Osteoblast (primary cell): ENCODE data around the gene RIMS1. TPM values are rescaled to one million over a fixed set of nuclear protein-coding genes. Genes with fewer than 3 reads are reported as not detected.

ENCODE experiments used
- DNase-seq: peaks from one replicate; pipeline ENCODE4 v3.0.0; 2011; ENCODE audit warnings: low spot score, mixed read lengths; ENCODE audit not compliant: insufficient read length; ENCODE audit errors: missing footprints
- H2AFZ ChIP-seq: 2 replicates; pipeline ENCODE4 v1.6.0; 2011; ENCODE audit warnings: mild to moderate bottlenecking, low read length
- H3K27ac ChIP-seq: 2 replicates; pipeline ENCODE4 v1.5.1; 2011; ENCODE audit warnings: mild to moderate bottlenecking, low read depth, low read length, moderate library complexity
- H3K27me3 ChIP-seq: 2 replicates; pipeline ENCODE4 v1.6.0; 2012; ENCODE audit warnings: mild to moderate bottlenecking, control low read depth, inconsistent platforms, low read length, moderate library complexity; ENCODE audit not compliant: insufficient read depth
- H3K36me3 ChIP-seq: 2 replicates; pipeline ENCODE4 v1.5.1; 2011; ENCODE audit warnings: mild to moderate bottlenecking, low read length, control low read depth, moderate library complexity; ENCODE audit not compliant: insufficient read depth
- H3K4me1 ChIP-seq: 2 replicates; pipeline ENCODE4 v1.5.1; 2011; ENCODE audit warnings: mild to moderate bottlenecking, low read length, control low read depth, moderate library complexity; ENCODE audit not compliant: insufficient read depth
- H3K4me2 ChIP-seq: 2 replicates; pipeline ENCODE4 v1.6.0; 2011; ENCODE audit warnings: mild to moderate bottlenecking, low read length; ENCODE audit not compliant: insufficient read depth
- H3K4me3 ChIP-seq: fragments of 200-600 bp; sonication (generic); 3 replicates; pipeline ENCODE4 v1.5.1; 2012; ENCODE audit warnings: mild to moderate bottlenecking, low read length, inconsistent platforms; ENCODE audit not compliant: insufficient read depth
- H3K79me2 ChIP-seq: 2 replicates; pipeline ENCODE4 v1.6.0; 2012; ENCODE audit warnings: mild to moderate bottlenecking, low read length, control low read depth, inconsistent platforms; ENCODE audit not compliant: insufficient read depth
- H3K9me3 ChIP-seq: 2 replicates; pipeline ENCODE4 v1.5.1; 2011; ENCODE audit warnings: low read depth, low read length, control low read depth
- H4K20me1 ChIP-seq: 2 replicates; pipeline ENCODE4 v1.6.0; 2012; ENCODE audit warnings: mild to moderate bottlenecking, low read length, control low read depth; ENCODE audit not compliant: insufficient read depth
- CTCF ChIP-seq: IDR thresholded peaks from 2 replicates; pipeline ENCODE4 v1.5.1; 2011; ENCODE audit warnings: mild to moderate bottlenecking, low read depth, low read length, moderate library complexity; ENCODE audit errors: extremely low read depth
- total RNA-seq: library from RNA; depleted of rRNA; stranded (reverse); fragments of >200 nt; gene quantifications from 2 replicates; pipeline ENCODE4 v1.2.3, GENCODE V29; 2012

The RIMS1 gene
- total RNA-seq, 1 donor: 13.4 TPM

- H3K4me1 ChIP-seq: no peaks in the 10 kb centered on the region
- no peak overlapping the region for H3K4me3 ChIP-seq
- no peaks in the 10 kb centered on the region for H4K20me1 ChIP-seq
- H3K27me3 ChIP-seq: peaks cover 12% of the 10 kb centered on the region
- no peaks in the 10 kb centered on the region for H3K9me3 ChIP-seq
- no peak for TF ChIP-seq CTCF
- no peaks in the 10 kb centered on the region for H3K79me2 ChIP-seq
- no peaks in the 10 kb centered on the region for H3K36me3 ChIP-seq
- H2AFZ ChIP-seq: no peak overlapping the region
- DNase-seq: no peak
- H3K27ac ChIP-seq: no peak overlapping the region
- no peak overlapping the region for H3K4me2 ChIP-seq
Measured at GRCh38 chr6:72203983-72204382, 317.6 kb downstream of the RIMS1 start.

GRCh38 chr6:72205500-72205899, 319.1 kb downstream of the RIMS1 start:
- peaks cover 6% of the 10 kb centered on the region for H3K27me3 ChIP-seq
- no peaks in the 10 kb centered on the region for H4K20me1 ChIP-seq
- H3K4me1 ChIP-seq: no peaks in the 10 kb centered on the region
- no peak for TF ChIP-seq CTCF
- no peaks in the 10 kb centered on the region for H3K9me3 ChIP-seq
- H3K36me3 ChIP-seq: no peaks in the 10 kb centered on the region
- no peak overlapping the region for H3K4me2 ChIP-seq
- H2AFZ ChIP-seq: no peak overlapping the region
- H3K4me3 ChIP-seq: no peak overlapping the region
- H3K27ac ChIP-seq: no peak overlapping the region
- no peak for DNase-seq
- no peaks in the 10 kb centered on the region for H3K79me2 ChIP-seq

- no peak overlapping the region for H3K4me3 ChIP-seq
- no peaks in the 10 kb centered on the region for H3K4me1 ChIP-seq
- DNase-seq: no peak
- H3K9me3 ChIP-seq: no peaks in the 10 kb centered on the region
- H4K20me1 ChIP-seq: no peaks in the 10 kb centered on the region
- H3K79me2 ChIP-seq: no peaks in the 10 kb centered on the region
- no peak overlapping the region for H3K4me2 ChIP-seq
- H3K36me3 ChIP-seq: no peaks in the 10 kb centered on the region
- peaks cover 6% of the 10 kb centered on the region for H3K27me3 ChIP-seq
- no peak overlapping the region for H2AFZ ChIP-seq
- H3K27ac ChIP-seq: no peak overlapping the region
- TF ChIP-seq CTCF: no peak
Measured at GRCh38 chr6:72206606-72207005, 320.3 kb downstream of the RIMS1 start.

- Histone ChIP-seq H3K79me2 (no peaks in the 10 kb centered on the region), H3K27me3 (peaks cover 5% of the 10 kb centered on the region), H3K4me1 (no peaks in the 10 kb centered on the region), H3K27ac (no peak overlapping the region), H4K20me1 (no peaks in the 10 kb centered on the region), H3K9me3 (no peaks in the 10 kb centered on the region), H3K4me3 (no peak overlapping the region), H2AFZ (no peak overlapping the region), H3K36me3 (no peaks in the 10 kb centered on the region), H3K4me2 (no peak overlapping the region)
- TF ChIP-seq CTCF: no peak
- DNase-seq: no peak
Measured at GRCh38 chr6:72212686-72213085, 326.3 kb downstream of the RIMS1 start.
